Right renal cortex interstitium (tissue), 3 donors: Measurements from ENCODE around the gene ZNF629. TPM values are rescaled to one million over a fixed set of nuclear protein-coding genes. Genes with fewer than 3 reads are reported as not detected.

ENCODE experiments used
- polyA plus RNA-seq, 3 donors: library from polyadenylated mRNA; unstranded; fragments of 120-200 nt; gene quantifications; one replicate each; pipeline ENCODE4 v1.2.1, GENCODE V29; 2013; ENCODE audit not compliant: insufficient read length in 3 of 3

ZNF629 gene
- polyA plus RNA-seq, 3 donors, result 25.7 to 26.9 (median 26.8) TPM

Other genes starting within 250 kb of the ZNF629 start
- gene ZNF764, start 228.8 kb downstream of the ZNF629 start, polyA plus RNA-seq, result 1 to 10 TPM; 8.5 to 9.1 (median 8.6) TPM
- 1 to 10 TPM; 8.4 to 9.4 (median 9.0) TPM for gene ZNF688, start 215.5 kb downstream of the ZNF629 start, polyA plus RNA-seq
- 10 to 100 TPM; 17.0 to 18.5 (median 17.9) TPM for gene ZNF785, start 201.5 kb downstream of the ZNF629 start, polyA plus RNA-seq
- 10 to 100 TPM; 13.5 to 14.7 (median 14.3) TPM for gene ZNF689, start 176.8 kb downstream of the ZNF629 start, polyA plus RNA-seq
- 10 to 100 TPM; 36.9 to 44.5 (median 42.4) TPM for gene PRR14, start 136.2 kb downstream of the ZNF629 start, polyA plus RNA-seq
- gene FBRS, start 128.8 kb downstream of the ZNF629 start, polyA plus RNA-seq, result 10 to 100 TPM; 40.1 to 47.7 (median 42.9) TPM
- gene SRCAP, start 88.0 kb downstream of the ZNF629 start, polyA plus RNA-seq, result 10 to 100 TPM; 27.6 to 31.4 (median 28.2) TPM
- gene PHKG2, start 38.8 kb downstream of the ZNF629 start, polyA plus RNA-seq, result 10 to 100 TPM; 21.6 to 23.6 (median 23.0) TPM
- 1 to 10 TPM; 7.8 to 8.2 (median 7.9) TPM for gene CFAP119, start 25.1 kb downstream of the ZNF629 start, polyA plus RNA-seq
- 100 to 1,000 TPM; 111 to 123 (median 113) TPM for gene RNF40, start 24.9 kb downstream of the ZNF629 start, polyA plus RNA-seq
- gene BCL7C, start 106.9 kb upstream of the ZNF629 start, polyA plus RNA-seq, result 10 to 100 TPM; 35.8 to 40.7 (median 39.3) TPM
- gene CTF1, start 109.4 kb upstream of the ZNF629 start, polyA plus RNA-seq, result 1 to 10 TPM; 6.7 to 7.4 (median 6.7) TPM
- 10 to 100 TPM; 16.1 to 20.5 (median 18.0) TPM for gene FBXL19, start 136.4 kb upstream of the ZNF629 start, polyA plus RNA-seq
- gene ORAI3, start 161.9 kb upstream of the ZNF629 start, polyA plus RNA-seq, result 10 to 100 TPM; 18.0 to 19.6 (median 19.2) TPM
- 10 to 100 TPM; 13.0 to 14.4 (median 13.2) TPM for gene SETD1A, start 170.5 kb upstream of the ZNF629 start, polyA plus RNA-seq
- gene HSD3B7, start 198.0 kb upstream of the ZNF629 start, polyA plus RNA-seq, result 1 to 10 TPM; 7.3 to 8.9 (median 8.3) TPM
- gene STX1B, start 223.4 kb upstream of the ZNF629 start, polyA plus RNA-seq, result 1 to 10 TPM in 2 of 3 donors, under 1 TPM in 1; 0.89 to 1.3 (median 1.0) TPM
- 10 to 100 TPM; 33.9 to 36.1 (median 34.4) TPM for gene STX4, start 246.4 kb upstream of the ZNF629 start, polyA plus RNA-seq